Measurements from ENCODE around the gene TMEM30A.

Gene TMEM30A

GRCh38 chr6:75292555-75292954 lies 8.0 kb upstream of the TMEM30A start:
- DNase-seq (ENCODE audit: low read depth in 4 of 4, low spot score in 1 of 4): no peak

- no peak for DNase-seq (ENCODE audit: low read depth in 4 of 4, low spot score in 1 of 4)
Observed at GRCh38 chr6:75291744-75292143, 7.2 kb upstream of the TMEM30A start.

- no peak for DNase-seq (ENCODE audit: low read depth in 4 of 4, low spot score in 1 of 4)
Observed at GRCh38 chr6:75291331-75291730, 6.7 kb upstream of the TMEM30A start.

GRCh38 chr6:75290136-75290945 lies 5.7 kb upstream of the TMEM30A start:
- DNase-seq (ENCODE audit: low read depth in 4 of 4, low spot score in 1 of 4): no peak

GRCh38 chr6:75288023-75288422 lies 3.4 kb upstream of the TMEM30A start:
- no peak for DNase-seq (ENCODE audit: low read depth in 4 of 4, low spot score in 1 of 4)

GRCh38 chr6:75287424-75287823 lies 2.8 kb upstream of the TMEM30A start:
- DNase-seq (ENCODE audit: low read depth in 4 of 4, low spot score in 1 of 4): no peak

- DNase-seq (ENCODE audit: low read depth in 4 of 4, low spot score in 1 of 4): no peak
Observed at GRCh38 chr6:75286955-75287354, 2.4 kb upstream of the TMEM30A start.

GRCh38 chr6:75285283-75285639 lies 669 bp upstream of the TMEM30A start:
- no peak for DNase-seq (ENCODE audit: low read depth in 4 of 4, low spot score in 1 of 4)

- peak in 3 of 4 experiments; percentile 1 to 6 (median 2) for DNase-seq (ENCODE audit: low read depth in 4 of 4, low spot score in 1 of 4)
Observed at GRCh38 chr6:75283907-75284631, 523 bp downstream of the TMEM30A start.

- DNase-seq (ENCODE audit: low read depth in 4 of 4, low spot score in 1 of 4): no peak
Observed at GRCh38 chr6:75282706-75283105, 1.9 kb downstream of the TMEM30A start.

GRCh38 chr6:75281653-75282052 lies 2.9 kb downstream of the TMEM30A start:
- no peak for DNase-seq (ENCODE audit: low read depth in 4 of 4, low spot score in 1 of 4)

- no peak for DNase-seq (ENCODE audit: low read depth in 4 of 4, low spot score in 1 of 4)
Observed at GRCh38 chr6:75280131-75280855, 4.3 kb downstream of the TMEM30A start.

- DNase-seq (ENCODE audit: low read depth in 4 of 4, low spot score in 1 of 4): no peak
Observed at GRCh38 chr6:75279418-75279817, 5.2 kb downstream of the TMEM30A start.

GRCh38 chr6:75278474-75279077 lies 6.0 kb downstream of the TMEM30A start:
- DNase-seq (ENCODE audit: low read depth in 4 of 4, low spot score in 1 of 4): no peak

- DNase-seq (ENCODE audit: low read depth in 4 of 4, low spot score in 1 of 4): no peak
Observed at GRCh38 chr6:75275067-75275466, 9.5 kb downstream of the TMEM30A start.

- DNase-seq (ENCODE audit: low read depth in 4 of 4, low spot score in 1 of 4): no peak
Observed at GRCh38 chr6:75273009-75273408, 11.6 kb downstream of the TMEM30A start.

GRCh38 chr6:75272145-75272840 lies 12.3 kb downstream of the TMEM30A start:
- DNase-seq (ENCODE audit: low read depth in 4 of 4, low spot score in 1 of 4): no peak

- DNase-seq (ENCODE audit: low read depth in 4 of 4, low spot score in 1 of 4): no peak
Observed at GRCh38 chr6:75268988-75269354, 15.6 kb downstream of the TMEM30A start.

- peak in 1 of 4 experiments; percentile 1 for DNase-seq (ENCODE audit: low read depth in 4 of 4, low spot score in 1 of 4)
Observed at GRCh38 chr6:75268121-75268987, 16.2 kb downstream of the TMEM30A start.

GRCh38 chr6:75267461-75267860 lies 17.1 kb downstream of the TMEM30A start:
- DNase-seq (ENCODE audit: low read depth in 4 of 4, low spot score in 1 of 4): no peak

All from stimulated activated CD4-positive, alpha-beta T cell treated with anti-CD3 and anti-CD28 coated beads, Interleukin-1b, Interleukin-23, amount 100 ng/mL, for 24 hours (primary cell).